GM21367 (cell line): Measurements from ENCODE around the gene TMEM174.
"Not testable (repeated sequence)": the region's sequence is repeated elsewhere in the genome, so short reads cannot be mapped to it uniquely, and the experiment has no call there.

Experiments
- ATAC-seq: cut with Tn5 transposase; IDR thresholded peaks from one replicate; pipeline ENCODE4 v1.9.1; 2021; ENCODE audit not compliant: unreplicated experiment

TMEM174 gene

DNA sequence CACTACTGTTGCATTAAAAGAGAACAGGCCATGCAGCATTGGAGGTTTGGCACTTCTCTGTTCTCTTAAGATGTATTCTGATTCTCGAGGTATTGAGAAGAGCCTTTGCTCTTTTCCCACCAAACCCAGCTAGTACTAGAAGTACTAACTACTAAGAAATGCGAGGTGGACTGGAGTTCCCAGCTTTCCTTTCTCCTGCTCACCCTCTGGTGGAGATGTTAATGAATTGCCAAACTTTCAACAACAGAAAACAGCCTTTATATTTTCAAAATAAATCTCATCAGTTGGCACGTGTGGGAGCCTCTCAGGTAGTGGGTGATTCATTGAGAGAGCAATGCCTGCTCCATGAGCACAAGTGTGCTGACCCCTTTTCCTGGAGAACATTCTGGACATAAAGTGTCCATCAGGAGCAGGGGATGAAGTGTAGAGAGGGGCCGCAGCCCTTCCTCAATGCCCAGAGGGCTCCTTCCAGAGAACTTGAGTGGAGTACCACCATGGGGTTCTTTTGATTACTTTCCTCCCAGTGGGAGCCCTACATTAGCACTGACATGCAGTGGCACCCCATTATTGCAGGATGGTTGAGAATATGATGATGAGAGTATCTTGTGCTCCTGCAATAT, 45.7 kb downstream of the TMEM174 start:
- ATAC-seq: no peak

DNA sequence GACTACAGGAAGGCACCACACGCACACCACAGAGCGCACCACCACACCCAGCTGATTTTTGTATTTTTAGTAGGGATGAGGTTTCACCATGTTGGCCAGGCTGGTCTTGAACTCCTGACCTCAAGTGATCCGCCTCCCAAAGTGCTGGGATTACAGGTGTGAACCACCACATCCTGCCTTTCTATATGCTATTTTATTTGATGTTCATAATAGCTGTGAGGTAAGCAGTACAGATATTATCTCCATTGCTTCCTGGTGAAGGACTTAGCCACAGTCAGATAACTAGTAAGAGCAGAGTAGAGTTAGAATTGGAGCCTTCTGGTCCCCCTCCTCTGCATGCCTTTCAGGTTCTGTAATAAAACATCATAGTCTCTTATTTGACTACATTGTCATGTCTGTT, 46.3 kb downstream of the TMEM174 start:
- ATAC-seq: not testable (repeated sequence)

DNA sequence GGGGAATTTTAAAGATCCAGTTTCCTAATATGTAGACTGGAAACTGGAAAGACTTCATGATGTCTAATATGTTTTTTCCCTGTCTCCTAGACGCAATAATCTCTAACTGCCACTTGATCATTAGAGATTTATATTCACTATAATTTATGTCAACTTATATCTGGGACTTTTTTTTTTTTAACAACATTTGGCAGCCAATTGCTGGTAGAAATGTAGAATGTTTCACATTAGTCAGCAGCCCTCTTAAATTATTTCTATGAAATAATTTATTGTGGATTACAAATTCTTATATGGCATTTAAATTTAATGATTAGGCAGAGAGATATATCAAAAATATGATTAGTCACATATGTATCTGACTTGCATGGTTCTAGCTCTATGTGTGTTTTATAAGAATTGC, 48.2 kb downstream of the TMEM174 start:
- ATAC-seq: no peak

DNA sequence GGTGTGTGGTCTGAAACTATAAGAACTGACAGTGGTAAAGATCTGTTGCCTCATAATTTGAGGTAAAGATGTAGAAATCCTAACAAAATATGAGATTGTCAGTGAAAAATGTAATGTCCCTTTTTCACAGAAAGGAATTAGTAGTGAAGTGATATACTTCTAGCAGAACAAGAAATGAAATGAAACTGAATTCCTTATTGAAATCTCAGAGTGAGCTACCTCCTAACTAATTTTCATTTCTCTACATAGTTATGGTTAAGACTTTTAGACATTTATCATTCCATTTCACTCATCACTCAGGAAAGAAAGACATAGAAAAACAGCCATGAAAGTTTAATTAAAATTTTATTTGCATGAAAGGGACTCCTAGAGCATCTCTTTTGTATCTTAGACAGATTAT, 48.7 kb downstream of the TMEM174 start:
- no peak for ATAC-seq

DNA sequence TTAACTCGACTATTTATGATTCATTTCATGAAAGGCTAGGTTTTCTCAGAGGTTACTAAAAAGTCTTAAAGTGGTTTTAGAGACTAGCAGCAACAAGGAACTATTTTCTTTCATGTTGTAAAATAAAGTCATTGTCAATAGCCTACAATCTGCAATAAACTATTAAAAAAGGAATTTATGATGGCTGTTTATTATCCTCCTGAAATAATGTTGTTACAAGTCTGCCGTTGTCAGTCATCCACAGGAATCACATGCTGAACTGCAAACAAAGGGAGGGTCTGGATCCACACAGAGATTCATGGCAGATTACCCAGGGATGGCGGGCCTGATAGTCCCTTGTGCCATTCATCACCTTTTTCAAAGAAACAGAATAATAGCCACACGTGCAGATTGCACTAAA, 49.2 kb downstream of the TMEM174 start:
- no peak for ATAC-seq
